GM12874 (cell line): ENCODE data around the gene MYO18A.

Source experiments
- TF ChIP-seq, protein P1 (sequence below): IDR thresholded peaks from 2 replicates; pipeline ENCODE4 v1.5.1; 2011; ENCODE audit warnings: low read depth, mild to moderate bottlenecking, control low read depth, low read length, moderate library complexity; ENCODE audit not compliant: insufficient read depth

The MYO18A gene

GRCh38 chr17:29039764-29040598, 140.2 kb downstream of the MYO18A start:
- TF ChIP-seq, protein P1, sequence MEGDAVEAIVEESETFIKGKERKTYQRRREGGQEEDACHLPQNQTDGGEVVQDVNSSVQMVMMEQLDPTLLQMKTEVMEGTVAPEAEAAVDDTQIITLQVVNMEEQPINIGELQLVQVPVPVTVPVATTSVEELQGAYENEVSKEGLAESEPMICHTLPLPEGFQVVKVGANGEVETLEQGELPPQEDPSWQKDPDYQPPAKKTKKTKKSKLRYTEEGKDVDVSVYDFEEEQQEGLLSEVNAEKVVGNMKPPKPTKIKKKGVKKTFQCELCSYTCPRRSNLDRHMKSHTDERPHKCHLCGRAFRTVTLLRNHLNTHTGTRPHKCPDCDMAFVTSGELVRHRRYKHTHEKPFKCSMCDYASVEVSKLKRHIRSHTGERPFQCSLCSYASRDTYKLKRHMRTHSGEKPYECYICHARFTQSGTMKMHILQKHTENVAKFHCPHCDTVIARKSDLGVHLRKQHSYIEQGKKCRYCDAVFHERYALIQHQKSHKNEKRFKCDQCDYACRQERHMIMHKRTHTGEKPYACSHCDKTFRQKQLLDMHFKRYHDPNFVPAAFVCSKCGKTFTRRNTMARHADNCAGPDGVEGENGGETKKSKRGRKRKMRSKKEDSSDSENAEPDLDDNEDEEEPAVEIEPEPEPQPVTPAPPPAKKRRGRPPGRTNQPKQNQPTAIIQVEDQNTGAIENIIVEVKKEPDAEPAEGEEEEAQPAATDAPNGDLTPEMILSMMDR, result no peak

DNA sequence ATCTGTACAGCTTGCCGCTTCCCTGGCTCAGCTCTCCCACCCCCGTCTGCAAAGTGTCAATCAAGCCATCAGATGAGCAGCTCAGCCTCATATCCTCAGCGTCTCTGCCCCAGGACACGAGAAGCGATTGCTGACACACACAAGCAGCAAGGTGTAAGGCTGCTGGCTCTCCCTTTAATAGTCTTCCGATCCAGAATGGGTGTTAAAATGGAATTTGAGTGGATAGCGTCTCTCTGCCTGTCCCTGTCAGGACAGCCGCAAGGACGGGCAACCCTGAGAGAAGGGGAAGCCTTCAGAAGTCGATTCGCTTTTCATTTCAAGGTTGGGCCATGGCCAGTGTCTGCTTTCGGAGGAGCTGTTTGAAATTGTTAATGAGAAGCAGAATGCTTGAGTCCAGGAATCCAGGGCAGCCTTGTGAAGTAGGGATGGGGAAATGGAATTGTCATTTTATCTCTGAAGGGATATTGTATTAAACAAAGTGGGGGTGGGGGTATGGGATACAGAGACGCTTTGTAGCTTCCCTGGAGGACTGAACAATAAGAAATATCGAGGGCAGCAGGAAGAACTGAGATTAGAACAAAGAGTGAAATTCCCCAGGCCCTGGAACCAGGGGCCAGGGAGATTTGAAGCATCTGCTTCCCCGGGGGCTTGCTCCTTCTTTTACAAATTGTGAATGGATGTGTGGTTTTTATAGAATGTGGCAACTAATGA, 142.0 kb downstream of the MYO18A start:
- TF ChIP-seq, protein P1, result no peak

DNA sequence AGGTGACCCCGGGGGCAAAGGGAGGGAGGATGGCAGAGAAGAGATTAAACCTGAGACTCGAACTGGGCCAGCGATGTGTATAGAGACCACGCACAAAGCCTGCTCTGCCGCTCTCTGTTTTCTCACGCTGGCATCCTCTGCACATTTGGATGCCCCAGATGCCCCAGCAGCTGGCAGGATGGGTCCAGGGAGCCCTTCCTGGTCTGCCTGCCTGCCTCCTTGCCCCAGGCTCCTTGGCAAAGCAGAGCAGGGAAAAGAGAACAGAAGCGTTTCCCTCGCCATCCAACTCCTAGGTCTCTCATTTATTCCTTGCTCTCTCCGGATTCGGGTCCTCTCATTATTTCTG, 142.5 kb downstream of the MYO18A start:
- TF ChIP-seq, protein P1, result no peak

GRCh38 chr17:29036584-29036983, 143.6 kb downstream of the MYO18A start:
- TF ChIP-seq, protein P1, result no peak

- TF ChIP-seq, protein P1, result no peak
Observed at GRCh38 chr17:29034510-29034909, 145.7 kb downstream of the MYO18A start.

DNA sequence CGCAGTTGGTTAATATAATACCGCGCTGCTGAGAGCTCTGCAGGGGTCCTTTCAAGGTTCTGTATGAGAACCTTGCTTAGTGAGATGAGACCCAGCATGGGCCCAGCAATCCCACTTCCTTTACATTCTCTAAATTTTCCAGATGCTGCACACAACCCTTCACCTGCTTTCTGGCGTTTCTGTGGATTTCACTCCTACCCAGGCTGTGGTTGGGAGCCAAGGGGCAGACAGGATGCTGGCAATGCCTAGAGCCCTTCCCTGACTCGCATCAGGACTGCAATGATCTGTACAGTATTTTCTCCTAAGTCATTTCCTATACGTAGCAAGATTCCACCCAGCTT, 147.4 kb downstream of the MYO18A start:
- TF ChIP-seq, protein P1, result no peak

GRCh38 chr17:29032013-29032856, 148.0 kb downstream of the MYO18A start:
- TF ChIP-seq, protein P1, result no peak
